Measurements from ENCODE around the gene MMP25.
"Not testable (repeated sequence)": the region's sequence is repeated elsewhere in the genome, so short reads cannot be mapped to it uniquely, and the experiment has no call there.

The MMP25 gene

DNA sequence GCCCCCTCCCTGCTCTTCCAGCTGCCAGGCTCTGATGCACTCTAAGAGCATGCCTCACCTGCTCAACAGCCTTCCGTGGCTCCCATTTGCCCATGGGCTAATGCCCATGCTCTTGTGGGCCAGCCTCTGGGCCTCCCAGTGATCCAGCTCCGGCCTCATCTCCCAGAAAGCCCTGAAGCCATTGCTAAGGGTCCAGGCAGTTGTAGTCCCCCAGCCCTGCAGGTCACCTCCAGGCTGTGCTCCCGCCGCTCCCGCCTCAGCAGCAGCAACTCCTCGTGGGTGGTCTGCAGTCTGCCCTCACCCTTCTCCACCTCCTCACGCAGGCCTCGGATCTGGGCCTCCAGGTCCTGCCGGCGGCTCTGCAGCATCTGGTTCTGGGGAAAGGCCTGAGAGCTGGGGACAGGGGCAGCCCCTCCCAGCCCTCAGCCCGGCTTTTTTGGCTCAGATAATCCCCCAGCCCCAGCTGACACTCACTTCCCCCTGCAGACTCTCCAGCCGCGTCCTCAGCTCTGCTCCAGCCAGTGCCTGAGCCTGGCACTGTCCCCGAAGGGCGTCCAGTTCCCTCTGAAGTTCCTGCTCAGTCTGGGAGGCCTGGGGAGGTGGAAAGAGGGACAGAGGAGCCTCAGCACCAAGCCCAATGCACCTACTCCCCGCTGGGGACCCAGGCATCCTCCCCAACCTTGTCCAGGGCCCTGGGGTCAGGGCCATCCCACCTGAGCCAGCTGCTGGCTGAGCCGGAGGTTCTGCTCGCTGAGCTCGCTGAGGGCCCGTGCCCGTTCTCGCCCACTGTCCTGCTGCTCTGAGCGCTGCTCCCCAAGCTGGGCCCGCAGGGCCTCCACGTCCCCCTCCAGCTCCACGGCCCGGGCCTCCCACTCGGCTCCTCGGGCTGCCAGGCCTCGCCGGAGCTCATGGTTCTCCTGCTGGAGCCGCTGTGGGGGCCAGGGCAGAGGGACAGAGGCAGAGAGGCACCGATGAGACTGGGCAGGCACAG is 15.8 kb upstream of the MMP25 start:
- no peak for DNase-seq

DNA sequence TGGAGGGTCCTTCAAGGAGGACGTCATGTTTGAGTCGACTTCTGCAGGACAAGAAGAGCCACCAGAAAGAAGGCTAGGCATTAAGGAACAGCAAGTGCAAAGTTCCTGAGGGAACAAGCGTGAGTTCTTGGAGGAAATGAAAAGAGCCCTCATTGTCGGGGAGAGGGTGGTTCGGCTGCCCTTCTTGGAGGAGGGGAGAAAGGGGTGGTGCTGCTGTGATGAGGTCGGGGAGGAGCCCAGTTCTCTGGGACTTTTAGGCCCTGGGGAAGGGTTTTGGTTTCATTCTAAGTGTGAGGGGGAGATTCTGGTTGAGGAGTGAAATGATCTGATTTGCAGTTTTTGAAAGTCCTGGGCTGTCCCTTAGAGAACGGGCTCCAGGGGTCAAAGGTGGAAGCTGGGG is 13.7 kb upstream of the MMP25 start:
- DNase-seq = no peak

DNA sequence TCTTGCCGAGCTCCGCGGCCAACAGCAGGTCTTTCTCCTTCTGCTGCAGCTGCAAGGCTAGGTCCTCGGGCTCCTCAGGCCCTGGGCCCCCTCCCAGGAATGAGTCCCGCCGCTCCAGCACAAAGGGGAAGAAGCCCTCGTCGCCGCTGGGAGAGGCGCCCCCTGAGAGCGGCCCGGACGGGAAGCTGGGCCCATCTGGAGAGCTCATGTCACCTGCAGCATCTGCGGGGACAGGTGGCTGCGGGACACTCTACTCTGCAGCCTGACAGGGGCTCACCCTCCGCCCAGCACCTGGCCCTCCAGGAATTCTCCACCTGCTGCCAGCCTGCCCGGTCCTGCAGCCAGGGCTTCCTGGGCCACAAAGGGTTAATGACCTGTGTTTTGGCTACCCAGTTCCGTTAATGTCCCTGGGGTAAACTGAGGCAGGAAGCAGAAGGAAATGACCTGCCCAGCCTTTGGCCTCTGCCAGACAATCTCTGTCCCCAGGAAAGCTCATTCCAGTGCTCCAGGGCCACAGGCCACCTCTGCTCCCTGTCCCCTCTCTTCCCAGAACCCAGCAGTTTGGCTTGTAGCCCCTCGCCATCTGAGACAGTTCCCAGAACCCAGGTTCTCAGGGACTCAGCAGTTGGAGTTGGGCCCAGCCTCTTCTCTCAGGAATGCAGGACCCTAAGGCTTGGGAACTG is 10.9 kb upstream of the MMP25 start:
- DNase-seq = no peak

DNA sequence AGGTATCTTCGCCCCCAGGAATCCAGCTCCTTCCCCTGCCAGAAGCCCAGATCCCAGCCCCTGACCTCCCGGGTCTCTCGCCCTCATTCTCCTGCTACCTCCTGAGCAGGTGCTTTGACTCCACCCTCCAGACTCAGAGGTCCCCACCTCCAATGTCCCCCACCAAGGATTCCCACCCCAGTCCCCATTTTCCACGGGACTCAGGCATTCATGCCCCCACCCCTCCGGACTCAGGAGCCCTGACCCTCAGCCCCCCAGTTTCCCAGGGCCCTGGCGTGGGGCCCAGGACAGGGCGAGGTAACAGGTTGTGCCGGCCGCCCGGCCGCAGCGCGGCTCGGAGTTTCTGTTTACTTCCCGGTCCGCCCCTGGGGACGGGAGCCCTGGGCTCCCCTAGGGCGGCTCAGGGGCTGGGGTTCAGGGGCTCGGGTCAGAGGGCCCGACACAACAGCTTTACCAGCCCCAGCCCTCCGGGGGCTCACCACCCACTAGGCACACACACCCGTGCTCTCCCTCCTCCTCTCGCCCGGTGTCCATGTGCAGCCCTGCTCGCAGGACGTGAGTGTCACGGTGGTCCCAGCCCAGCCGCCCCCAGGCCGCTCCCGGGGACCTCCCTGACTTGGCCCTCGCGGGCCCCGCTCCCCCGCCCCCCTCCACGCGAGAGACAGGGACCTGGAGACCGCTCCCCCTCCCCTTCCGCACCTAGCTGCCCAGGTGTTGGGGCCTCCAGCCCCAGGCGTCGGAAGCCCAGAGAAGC is 10.2 kb upstream of the MMP25 start:
- no peak for DNase-seq

DNA sequence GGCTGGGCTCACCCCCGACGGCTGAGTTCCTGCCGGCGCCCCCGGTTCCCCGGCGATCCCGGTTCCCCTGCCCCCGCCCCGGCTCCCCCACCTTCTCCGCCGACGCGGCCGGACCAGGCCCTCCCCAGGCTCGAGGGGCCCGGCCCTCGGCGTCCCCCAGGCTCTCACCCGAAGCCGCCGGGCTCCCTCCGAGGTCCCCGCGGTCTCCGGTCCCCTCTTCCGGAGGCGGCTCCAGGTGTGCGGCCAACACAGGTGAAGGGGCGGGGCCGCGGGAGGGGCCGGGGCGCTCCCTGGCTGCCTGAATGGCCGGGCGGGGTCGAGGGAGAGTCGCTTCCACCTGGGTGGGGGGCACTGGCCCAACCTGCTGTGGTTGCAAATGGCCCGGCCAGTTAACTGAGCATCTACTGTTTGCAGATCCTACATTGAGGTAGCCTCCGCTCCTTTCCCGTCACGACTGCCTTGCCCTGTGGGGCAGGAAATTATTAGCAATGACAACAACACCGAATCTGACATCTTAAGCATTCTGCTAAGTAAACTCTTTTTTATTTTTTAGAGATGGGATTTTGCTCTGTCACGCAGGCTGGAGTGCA is 9.5 kb upstream of the MMP25 start, which contains the start of gene BICDL2:
TSS of gene BICDL2 (minus strand) at position 219 of the 590 bp plus-strand sequence. CDS start 1,448 bp downstream, outside the sequence.
- DNase-seq = no peak

DNA sequence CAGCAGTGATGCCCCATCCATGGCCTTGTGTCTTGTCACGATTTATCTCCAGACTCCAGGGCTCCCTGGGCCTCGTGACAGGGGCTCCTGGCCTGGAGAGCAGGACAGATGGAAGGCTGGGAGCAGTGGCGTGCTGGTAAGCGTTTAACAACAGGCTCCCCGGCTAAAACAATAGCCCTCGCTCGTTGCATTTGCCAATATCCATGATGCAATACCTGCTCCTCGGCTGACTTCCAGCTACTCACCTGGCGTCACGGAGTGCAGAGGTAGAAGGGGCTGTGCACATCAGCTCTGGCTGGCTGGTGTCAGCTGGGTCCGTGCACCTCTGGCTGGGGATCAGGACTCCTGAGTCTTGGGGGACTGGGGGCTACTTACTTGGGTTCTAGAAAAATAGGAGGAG is 8.1 kb upstream of the MMP25 start:
- no peak for DNase-seq

DNA sequence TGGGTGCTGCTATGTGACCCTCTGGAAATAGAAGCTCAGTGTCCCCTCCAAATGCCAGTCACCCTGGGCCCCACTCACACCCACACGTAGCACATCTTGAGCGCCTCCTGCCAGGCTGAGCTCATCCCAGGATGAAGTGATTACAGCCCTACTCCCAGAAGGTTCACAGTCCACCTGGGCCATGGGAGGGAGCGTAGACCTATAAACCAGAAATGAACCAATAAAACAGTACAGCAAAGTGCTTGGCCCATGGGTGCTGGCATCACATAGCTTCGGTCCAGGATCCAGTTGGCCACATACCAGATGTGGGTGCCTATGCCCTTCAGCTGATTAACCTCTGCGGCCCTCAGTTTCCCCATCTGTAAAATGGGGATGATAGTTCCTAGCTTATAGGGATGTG is 7.5 kb upstream of the MMP25 start:
- no peak for DNase-seq

DNA sequence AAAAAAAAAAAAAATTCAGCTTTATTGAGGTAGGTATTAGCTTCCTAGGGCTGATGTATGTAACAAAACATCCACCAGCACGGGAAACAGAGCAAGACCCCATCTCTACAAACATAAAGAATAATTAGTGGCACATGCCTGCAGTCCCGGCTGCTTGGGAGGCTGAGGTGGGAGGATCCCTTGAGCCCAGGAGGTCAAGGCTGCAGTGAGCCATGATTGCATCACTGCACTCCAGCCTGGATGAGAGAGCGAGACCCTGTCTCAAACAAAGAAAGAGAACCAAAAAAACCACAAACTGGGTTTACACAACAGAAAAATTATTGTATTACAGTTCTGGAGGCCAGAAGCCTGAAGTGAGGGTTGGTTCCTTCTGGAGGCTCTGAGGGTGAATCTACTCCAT is 4.0 kb upstream of the MMP25 start:
- DNase-seq = no peak

DNA sequence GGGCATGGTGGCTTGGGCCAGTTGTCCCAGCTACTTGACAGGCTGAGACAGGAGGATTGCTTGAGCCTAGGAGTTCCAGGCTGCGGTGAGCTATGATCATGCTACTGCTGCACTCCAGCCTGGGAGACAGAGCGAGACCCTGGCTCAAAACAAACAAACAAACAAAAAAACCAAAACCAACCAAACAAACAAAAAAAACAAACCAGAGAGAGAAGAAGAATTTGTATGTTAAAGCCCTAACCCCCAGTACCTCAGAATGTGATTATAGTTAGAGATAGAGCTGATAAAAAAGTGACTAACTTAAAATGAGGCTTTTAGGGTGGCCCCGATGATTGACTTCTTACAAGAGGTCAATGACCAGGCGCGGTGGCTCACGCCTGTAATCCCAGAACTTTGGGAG is 1.7 kb upstream of the MMP25 start:
- DNase-seq = no peak

DNA sequence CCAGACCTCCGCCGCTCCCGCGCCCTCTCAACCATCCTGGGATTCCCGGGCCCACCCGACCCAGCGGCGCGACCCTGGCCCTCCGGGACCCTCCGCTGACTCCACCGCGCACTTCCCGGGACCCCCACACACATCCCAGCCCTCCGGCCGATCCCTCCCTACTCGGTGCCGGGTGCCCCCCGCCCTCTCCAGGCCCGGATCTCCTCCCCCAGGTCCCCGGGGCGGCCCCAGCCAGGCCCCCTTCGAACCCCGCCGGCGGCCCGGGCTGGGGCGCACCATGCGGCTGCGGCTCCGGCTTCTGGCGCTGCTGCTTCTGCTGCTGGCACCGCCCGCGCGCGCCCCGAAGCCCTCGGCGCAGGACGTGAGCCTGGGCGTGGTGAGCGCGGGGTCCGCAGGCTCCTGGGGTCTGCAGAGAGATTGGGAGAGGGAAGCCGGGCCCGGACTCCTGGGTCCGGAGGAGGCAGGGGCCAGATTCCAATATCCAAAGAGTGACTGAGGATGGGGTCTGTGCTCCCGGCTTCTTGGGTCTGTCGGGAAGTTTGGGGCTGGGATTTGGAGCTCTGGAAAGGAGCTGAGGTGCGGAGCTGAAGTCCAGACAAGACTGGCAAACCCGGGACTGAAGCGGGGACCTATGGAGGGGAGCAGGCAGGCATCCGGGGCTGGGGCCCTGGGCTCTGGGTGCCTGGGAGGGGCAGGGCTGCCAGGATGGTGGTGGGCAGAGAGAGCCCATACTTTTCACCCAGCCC is 453 bp downstream of the MMP25 start:
- no peak for DNase-seq

DNA sequence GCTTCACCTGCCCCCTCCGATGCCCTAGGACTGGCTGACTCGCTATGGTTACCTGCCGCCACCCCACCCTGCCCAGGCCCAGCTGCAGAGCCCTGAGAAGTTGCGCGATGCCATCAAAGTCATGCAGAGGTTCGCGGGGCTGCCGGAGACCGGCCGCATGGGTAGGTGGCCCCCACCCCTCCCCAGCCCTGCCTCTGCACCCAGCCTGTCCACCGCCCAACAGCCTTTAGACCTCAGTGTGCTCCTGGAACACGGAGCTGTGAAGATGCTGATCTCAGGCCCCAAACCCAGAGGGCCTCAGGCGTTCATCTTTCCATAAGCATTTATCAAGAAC is 993 bp downstream of the MMP25 start:
- no peak for DNase-seq

DNA sequence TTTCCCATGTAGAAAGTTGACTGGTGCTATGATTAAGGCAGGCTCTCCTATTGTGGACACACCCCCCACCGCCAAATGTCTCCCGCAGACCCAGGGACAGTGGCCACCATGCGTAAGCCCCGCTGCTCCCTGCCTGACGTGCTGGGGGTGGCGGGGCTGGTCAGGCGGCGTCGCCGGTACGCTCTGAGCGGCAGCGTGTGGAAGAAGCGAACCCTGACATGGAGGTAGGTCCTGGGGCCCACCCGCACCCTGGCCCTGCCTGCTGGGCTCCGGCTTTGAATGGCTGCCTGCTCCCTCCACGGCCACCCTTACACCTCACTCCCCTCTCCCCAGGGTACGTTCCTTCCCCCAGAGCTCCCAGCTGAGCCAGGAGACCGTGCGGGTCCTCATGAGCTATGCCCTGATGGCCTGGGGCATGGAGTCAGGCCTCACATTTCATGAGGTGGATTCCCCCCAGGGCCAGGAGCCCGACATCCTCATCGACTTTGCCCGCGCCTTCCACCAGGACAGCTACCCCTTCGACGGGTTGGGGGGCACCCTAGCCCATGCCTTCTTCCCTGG is 3.6 kb downstream of the MMP25 start:
- no peak for DNase-seq

DNA sequence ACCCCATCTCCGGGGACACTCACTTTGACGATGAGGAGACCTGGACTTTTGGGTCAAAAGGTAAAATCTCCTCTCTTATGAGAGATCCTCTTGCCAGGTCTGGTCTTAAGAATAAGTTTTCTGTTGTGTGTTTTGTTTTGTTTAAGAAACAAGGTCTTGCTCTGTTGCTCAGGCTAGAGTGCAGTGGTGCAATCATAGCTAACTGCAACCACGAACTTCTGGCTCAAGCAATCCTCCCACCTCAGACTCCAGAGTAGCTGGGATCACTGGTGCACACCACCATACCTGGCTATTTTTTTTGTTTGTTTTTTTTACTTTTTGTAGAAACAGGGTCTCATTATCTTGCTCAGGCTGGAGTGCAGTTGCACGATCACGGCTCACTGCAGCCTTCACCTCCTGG is 4.1 kb downstream of the MMP25 start:
- DNase-seq = no peak

DNA sequence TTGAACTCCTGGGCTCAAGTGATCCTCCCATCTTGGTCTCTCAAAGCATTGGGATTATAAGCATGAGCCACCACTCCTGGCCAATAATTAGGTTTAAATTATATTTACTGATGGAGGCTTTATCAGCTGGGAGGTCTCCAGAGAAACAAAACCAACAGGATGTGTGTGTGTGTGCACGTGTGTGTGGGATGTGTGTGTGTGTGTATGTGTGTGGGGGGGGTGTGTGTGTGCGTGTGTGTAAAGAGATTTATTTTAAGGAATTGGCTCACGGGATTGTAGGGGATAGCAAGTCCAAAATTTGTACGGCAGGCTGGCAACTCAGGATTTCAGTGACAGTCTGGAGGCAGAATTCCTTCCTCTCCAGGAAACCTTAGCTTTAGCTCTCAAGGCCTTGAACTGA is 4.6 kb downstream of the MMP25 start:
- no peak for DNase-seq

DNA sequence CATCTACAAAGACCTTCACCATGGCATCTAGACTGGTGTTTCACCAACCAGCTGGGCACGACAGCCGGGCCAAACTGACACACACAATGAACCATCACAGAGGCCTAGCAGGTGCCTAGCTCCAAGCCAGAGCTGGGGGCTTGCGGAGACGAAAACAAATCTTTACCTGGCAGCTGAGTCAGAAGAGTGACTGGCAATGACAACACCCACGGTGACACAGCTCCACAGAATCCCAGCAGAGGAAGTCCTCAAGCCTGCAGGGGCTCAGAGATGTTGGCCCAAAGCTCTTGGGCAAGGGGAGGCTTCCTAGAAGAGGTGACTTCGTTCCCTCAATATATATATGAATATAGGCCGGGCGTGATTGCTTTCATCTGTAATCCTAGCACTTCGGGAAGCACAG is 5.1 kb downstream of the MMP25 start:
- no peak for DNase-seq

DNA sequence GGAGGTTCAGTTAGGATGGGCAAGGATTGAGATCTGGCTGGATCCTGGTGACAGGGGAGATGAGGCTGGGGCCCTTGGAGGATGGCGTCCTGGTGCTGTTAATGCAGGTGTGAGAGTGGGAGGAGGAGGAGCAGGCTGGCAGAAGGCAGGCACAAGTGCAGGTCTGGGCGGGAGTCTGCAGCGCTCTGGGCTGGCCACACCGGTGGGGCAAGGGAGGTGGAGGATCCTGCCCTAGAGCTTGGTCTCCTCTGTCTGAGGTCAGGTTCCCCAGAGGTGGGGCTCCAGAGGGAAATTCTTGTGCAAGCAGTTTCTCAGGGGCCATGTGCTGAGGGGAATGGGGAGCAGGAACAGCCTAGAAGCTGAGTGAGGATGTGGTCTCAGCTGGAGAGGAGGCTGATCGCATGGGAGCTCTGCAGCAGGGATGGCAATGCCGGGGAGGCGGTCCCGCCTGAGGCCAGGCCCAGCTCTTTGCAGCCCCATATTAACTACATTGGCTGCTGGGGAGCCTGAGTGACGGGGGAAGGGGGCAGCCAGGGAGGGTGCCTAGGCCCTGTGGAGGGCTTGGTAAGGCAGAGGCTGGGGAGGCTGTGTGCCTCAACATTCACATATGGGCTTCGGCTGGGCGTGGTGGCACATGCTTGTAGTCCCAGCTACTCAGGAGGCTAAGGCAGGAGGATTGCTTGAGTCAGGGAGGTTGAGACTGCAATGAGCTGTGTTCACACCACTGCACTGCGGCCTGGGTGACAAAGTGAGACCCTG is 6.4 kb downstream of the MMP25 start:
- DNase-seq = peak; percentile 44

DNA sequence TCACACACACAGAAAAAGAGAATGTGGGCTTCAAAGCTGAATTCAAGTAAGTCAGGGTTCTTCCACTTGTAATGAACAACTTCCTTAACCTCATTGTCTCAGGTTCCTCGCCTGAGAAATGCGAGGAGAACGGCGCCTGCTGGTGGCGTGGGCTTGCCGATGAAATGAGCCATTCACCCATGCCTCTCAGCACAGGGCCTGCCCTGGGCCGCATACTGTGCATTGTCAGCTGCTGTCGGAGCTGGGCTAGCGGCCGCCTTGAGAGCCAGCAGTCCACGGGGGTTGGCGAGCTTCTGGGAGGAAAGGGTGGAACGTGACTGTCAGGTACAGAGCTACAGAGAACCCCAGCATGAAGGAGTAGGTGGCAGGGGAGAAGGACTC is 7.0 kb downstream of the MMP25 start:
- not testable (repeated sequence) for DNase-seq

DNA sequence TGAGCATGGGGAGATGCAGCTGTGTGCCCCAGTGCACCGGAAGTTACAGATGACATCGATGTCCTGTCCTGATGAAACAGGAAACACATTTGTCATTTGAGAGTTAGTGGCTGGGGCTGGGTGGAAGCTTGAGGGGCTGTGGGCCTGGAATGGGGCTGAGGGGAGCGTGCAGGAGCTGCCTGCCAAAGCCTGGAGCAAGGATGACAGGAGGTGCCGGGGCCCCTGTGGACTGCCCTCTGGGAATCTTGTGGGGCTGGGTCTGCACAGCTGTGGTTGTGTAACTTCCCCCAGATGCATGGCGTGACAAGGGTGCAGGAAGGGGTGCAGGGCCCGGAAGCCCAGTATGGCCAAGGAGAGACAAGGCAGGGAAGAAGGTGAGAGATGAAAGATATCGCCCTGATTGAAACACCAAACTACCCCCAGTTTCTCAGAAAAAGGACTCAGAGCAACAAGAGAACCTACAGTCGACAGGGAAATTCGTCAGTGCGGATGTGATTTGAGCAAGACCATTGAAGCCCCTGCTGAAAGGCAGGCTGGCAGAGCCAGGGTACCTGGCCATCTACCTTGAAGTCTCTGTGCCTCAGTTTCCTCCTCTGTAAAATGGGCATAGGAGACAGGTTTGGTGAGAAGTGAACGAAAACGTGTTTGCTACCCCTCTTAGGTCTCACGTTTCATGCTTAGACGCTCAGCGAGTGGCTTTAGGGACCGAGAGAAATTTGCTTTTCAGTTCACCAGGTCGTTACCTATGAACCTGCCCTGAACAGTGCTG is 8.8 kb downstream of the MMP25 start:
- no peak for DNase-seq

DNA sequence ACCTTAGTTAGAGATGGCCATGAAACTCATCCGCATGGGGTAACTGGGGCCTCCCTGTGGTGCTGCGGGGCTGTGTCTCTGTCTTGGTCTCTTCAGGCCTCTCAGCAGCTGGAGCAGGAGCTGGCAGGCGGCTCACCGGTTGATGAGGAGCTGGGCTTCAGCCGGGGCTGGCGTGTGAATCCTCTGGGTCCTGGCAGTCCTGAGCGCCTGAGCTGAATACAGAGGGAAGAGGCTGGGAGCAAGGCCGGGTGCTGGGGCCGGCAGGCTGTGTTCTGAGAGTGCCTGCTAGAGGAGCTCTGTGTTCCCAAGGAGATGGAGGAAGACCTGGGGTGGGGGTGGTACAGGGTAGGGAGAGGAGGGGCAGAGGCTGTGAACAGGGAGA is 9.4 kb downstream of the MMP25 start:
- not testable (repeated sequence) for DNase-seq

DNA sequence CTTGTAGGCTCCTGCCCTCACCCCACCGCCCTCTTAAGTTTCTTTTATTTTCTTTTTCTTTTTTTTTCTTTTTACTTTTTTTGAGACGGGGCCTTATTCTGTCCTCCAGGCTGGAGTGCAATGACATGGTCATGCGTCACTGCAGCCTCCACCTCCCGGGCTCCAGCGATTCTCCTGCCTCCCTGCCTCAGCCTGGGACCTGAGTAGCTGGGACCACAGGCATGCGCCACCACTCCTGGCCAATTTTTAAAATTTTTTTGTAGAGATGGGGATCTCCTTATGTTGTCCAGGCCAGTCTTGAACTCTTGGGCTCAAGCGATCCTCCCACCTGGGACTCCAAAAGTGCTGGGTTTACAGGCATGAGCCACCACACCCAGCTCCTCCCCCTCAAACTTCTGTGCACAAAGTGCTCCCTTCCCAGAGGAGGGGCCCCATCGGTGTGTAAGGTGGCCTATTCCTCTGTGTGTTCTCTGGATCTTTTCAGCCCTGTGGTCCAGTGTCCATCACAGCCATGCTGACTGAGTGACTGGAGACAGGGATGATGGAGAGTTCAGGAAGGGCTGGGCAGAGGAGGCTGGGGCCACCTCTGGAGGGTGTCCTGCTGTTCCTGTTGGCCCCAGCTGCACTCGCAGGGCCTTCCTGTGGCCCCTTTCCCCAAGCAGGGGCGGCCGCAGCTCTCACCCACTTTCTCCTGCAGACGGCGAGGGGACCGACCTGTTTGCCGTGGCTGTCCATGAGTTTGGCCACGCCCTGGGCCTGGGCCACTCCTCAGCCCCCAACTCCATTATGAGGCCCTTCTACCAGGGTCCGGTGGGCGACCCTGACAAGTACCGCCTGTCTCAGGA is 10.2 kb downstream of the MMP25 start:
- no peak for DNase-seq

Measured in activated CD4-positive, alpha-beta T cell treated with anti-CD3 and anti-CD28 coated beads for 48 hours (primary cell).